Erythroblast (primary cell): ENCODE results near the gene SLC38A3.

Experiments
- GATA1 ChIP-seq: IDR thresholded peaks from 2 replicates; pipeline ENCODE4 v1.6.1; 2011; ENCODE audit warnings: low read depth, mild to moderate bottlenecking, control low read depth, low read length, moderate library complexity
- POLR2A ChIP-seq: IDR thresholded peaks from 2 replicates; pipeline ENCODE4 v1.6.1; 2011; ENCODE audit warnings: mild to moderate bottlenecking, low read length

DNA sequence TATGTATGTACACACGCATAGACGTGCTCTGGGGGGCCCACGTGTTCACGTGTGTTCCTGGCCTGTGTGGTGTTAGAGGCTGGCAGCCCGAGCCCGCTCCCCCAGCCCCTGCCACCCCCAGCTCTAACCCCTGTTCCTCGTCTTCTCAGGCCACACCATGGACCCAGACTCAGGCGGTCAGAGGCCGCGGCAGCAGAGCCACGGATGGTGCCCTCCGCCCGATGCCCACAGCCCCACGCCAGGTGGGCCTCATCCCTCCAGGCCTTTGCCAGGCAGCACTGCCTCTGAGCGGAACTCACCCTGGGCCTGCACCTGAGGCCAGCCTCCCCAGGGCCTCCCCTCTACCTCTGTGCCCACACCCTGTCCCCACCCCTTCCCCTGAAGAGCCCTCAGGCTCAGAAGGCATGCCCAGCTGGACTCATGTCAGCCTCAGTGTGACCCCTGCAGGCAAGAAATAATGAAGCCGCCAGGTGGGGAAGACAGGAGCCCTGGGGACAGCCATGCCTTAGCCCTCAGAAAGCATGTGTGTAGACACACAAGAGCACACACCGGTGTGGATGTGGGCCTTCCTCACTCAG is 30.0 kb upstream of the SLC38A3 start:
- TF ChIP-seq POLR2A (no peak), GATA1 (no peak)
